Calu3 (cell line): Measurements from ENCODE around the gene PPOX. TPM values are rescaled to one million over a fixed set of nuclear protein-coding genes. Genes with fewer than 3 reads are reported as not detected.

Experiments
- BruUV-seq: library from RNA; stranded (reverse); fragments of 400-500 nt; replicated peaks from 2 replicates; lab custom pipeline; 2021; lab: Mats Ljungman, UMichigan
- CTCF ChIA-PET: fragments of 300-600 bp; sonication (Branson Sonifier 250); formaldehyde crosslinking; loops from one replicate; lab custom pipeline; 2022; ENCODE audit warnings: antibody characterized with exemption; lab: Charles Lee
- DNase-seq: peaks from one replicate; pipeline ENCODE4 v3.0.0; 2022
- H3K27ac Mint-ChIP-seq: one replicate; pipeline ENCODE4 v1.8.0; 2022; ENCODE audit warnings: mixed read lengths; ENCODE audit not compliant: unreplicated experiment
- H3K27me3 Mint-ChIP-seq: one replicate; pipeline ENCODE4 v1.8.0; 2022; ENCODE audit warnings: mixed read lengths; ENCODE audit not compliant: unreplicated experiment
- H3K36me3 Mint-ChIP-seq: one replicate; pipeline ENCODE4 v1.8.0; 2022; ENCODE audit warnings: mild to moderate bottlenecking, moderate library complexity, mixed read lengths; ENCODE audit not compliant: insufficient read depth, unreplicated experiment
- H3K4me1 Mint-ChIP-seq: one replicate; pipeline ENCODE4 v1.8.0; 2022; ENCODE audit warnings: mild to moderate bottlenecking, low read depth, mixed read lengths; ENCODE audit not compliant: unreplicated experiment
- H3K4me3 Mint-ChIP-seq: one replicate; pipeline ENCODE4 v1.8.0; 2022; ENCODE audit warnings: mild to moderate bottlenecking, low read depth, moderate library complexity, mixed read lengths; ENCODE audit not compliant: unreplicated experiment
- H3K9me3 Mint-ChIP-seq: one replicate; pipeline ENCODE4 v1.8.0; 2022; ENCODE audit warnings: low read depth, mixed read lengths; ENCODE audit not compliant: unreplicated experiment
- CTCF ChIP-seq: fragments of 200-600 bp; IDR thresholded peaks from one replicate; pipeline ENCODE4 v1.8.0; 2022; ENCODE audit warnings: antibody characterized with exemption; ENCODE audit not compliant: unreplicated experiment
- intact Hi-C: fragments of 100-400 bp; cut with micrococcal nuclease; formaldehyde crosslinking; loops from one replicate; pipeline ENCODE4 v1.10.0; 2022; ENCODE audit not compliant: unreplicated experiment
- total RNA-seq: library from RNA; stranded (reverse); gene quantifications from 2 replicates; pipeline ENCODE4 v1.2.3, GENCODE V29; 2022

PPOX gene
- total RNA-seq, 1 experiment from 2014 or later: 27.1 TPM

- H3K9me3 Mint-ChIP-seq: no peaks in the 10 kb centered on the region
Observed at GRCh38 chr1:161159913-161160243, 6.3 kb upstream of the PPOX start.

GRCh38 chr1:161160671-161161145 lies 5.5 kb upstream of the PPOX start:
- peaks cover 40% of the 10 kb centered on the region for H3K4me1 Mint-ChIP-seq
- H3K27me3 Mint-ChIP-seq: no peaks in the 10 kb centered on the region
- peaks cover 74% of the 10 kb centered on the region for H3K36me3 Mint-ChIP-seq
- intact Hi-C loops: no loop called here
- H3K9me3 Mint-ChIP-seq: no peaks in the 10 kb centered on the region
- no TSS peak for BruUV-seq
- TF ChIP-seq CTCF: no peak
- no peak for DNase-seq
- CTCF ChIA-PET: no interaction called here
- no peak overlapping the region for H3K27ac Mint-ChIP-seq
- peak overlapping the region; percentile 94 for H3K4me3 Mint-ChIP-seq

More at GRCh38 chr1:161159913-161160243, 6.3 kb upstream of the PPOX start:
- BruUV-seq: no TSS peak
- H3K4me1 Mint-ChIP-seq: peaks cover 48% of the 10 kb centered on the region
- no peak for DNase-seq
- intact Hi-C loops: no loop called here
- CTCF ChIA-PET: interaction anchor here (1.1 kb wide), 1 partner anchor 19 kb away, joined by 3 read pairs; no protein-coding TSS in a partner anchor
- no peak for TF ChIP-seq CTCF
- peak overlapping the region; percentile 94 for H3K4me3 Mint-ChIP-seq
- H3K27me3 Mint-ChIP-seq: no peaks in the 10 kb centered on the region
- H3K27ac Mint-ChIP-seq: peak overlapping the region; percentile 78
- peaks cover 66% of the 10 kb centered on the region for H3K36me3 Mint-ChIP-seq

- DNase-seq: no peak
- H3K4me3 Mint-ChIP-seq: peak overlapping the region; percentile 94
- CTCF ChIA-PET: interaction anchor here (0.6 kb wide), 1 partner anchor 11 kb away, joined by 4 read pairs; no protein-coding TSS in a partner anchor
- H3K36me3 Mint-ChIP-seq: peaks cover 80% of the 10 kb centered on the region
- H3K27ac Mint-ChIP-seq: no peak overlapping the region
- no peaks in the 10 kb centered on the region for H3K9me3 Mint-ChIP-seq
- no peak for TF ChIP-seq CTCF
- H3K4me1 Mint-ChIP-seq: peaks cover 37% of the 10 kb centered on the region
- intact Hi-C loops: no loop called here
- H3K27me3 Mint-ChIP-seq: no peaks in the 10 kb centered on the region
- BruUV-seq: no TSS peak
Observed at GRCh38 chr1:161161652-161162051, 4.6 kb upstream of the PPOX start.

GRCh38 chr1:161162052-161162451 lies 4.2 kb upstream of the PPOX start:
- CTCF ChIA-PET: interaction anchor here (0.6 kb wide), 1 partner anchor 10 kb away, joined by 4 read pairs; no protein-coding TSS in a partner anchor
- H3K27ac Mint-ChIP-seq: no peak overlapping the region
- H3K9me3 Mint-ChIP-seq: no peaks in the 10 kb centered on the region
- no TSS peak for BruUV-seq
- peaks cover 84% of the 10 kb centered on the region for H3K36me3 Mint-ChIP-seq
- peaks cover 37% of the 10 kb centered on the region for H3K4me1 Mint-ChIP-seq
- no peak overlapping the region for H3K4me3 Mint-ChIP-seq
- DNase-seq: no peak
- H3K27me3 Mint-ChIP-seq: no peaks in the 10 kb centered on the region
- no peak for TF ChIP-seq CTCF
- intact Hi-C loops: no loop called here
